ENCODE measurements around the gene MEOX1.

MEOX1 gene

DNA sequence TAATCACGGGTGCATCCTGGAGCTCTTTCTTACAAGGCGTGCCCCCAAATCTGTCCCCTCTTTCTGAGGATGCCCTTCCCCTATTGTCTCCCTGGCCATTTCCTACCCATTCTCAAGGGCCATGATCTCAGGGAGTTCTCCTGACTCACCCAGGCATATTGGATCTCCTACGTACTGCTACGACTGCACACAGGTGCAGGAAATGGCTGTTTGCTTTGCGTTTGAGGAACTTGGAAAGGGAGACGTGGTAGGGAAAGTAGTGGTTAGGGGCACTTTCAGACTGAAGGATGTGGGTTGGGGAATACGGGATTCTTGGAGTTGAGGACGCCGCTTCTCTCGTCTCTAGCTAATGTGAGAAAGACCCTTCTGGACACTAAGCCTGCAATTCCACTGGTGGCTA, 18.7 kb upstream of the MEOX1 start:
- no peak for DNase-seq

- DNase-seq: no peak
These were observed 18.2 kb upstream of the MEOX1 start for GRCh38 chr17:43679911-43680310.

- DNase-seq: no peak
These were observed 17.7 kb upstream of the MEOX1 start for GRCh38 chr17:43679401-43679800.

- DNase-seq: no peak
These were observed 14.7 kb upstream of the MEOX1 start for GRCh38 chr17:43676471-43676870.

DNA sequence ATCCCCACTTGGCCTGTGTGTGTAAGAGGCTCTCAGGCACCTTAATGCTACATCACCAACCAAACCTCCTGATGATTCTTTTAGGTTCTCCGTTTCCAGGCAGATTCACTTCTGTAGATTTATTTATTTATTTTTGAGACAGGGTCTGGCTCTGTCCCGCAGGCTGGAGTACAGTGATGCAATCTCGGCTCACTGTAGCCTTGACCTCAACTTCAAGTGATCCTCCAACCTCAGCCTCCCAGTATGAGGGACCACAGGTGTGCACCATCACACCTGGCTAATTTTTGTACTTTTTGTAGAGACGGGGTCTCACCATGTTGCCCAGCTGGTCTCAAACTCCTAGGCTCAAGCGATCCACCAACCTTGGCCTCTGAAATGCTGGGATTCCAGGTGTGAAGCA, 12.7 kb upstream of the MEOX1 start:
- DNase-seq: no peak

DNA sequence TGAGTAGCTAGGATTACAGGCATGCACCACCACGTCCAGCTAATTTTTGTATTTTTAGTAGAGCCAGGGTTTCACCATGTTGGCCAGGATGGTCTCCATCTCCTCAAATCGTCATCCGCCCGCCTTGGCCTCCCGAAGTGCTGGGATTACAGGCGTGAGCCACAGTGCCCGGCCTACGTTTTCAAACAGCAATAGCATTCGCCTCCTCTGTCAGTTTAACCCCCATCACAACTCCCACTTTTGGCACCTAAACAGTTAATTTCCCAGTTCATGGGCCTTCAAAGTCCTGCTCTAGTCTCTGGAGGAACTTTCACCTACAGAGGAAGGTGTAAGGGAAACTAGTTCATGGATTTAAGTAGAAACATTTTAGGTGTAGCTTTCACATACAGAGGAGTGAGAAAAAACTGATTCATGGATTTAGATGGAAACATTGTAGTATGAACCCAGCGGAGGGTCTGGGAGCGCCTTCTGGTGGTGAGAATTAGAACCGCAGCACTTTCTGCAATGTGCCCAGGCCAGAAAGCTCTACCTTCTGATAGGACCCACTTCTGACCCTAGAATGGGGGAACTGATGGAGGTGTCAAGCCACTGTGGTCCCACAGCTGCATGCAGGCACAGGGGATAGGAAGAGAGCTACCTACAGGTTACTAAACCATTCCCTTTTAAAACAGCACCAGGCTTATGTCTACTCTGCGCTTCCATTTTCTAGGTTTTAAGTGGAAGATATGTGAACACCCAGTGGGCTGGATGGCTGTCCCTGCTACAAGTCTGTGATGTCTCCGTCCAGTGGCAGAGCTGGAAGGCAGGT, 12.0 kb upstream of the MEOX1 start:
- DNase-seq: peak in 40 of 56 donors; percentile 2 to 82 (median 38)

DNA sequence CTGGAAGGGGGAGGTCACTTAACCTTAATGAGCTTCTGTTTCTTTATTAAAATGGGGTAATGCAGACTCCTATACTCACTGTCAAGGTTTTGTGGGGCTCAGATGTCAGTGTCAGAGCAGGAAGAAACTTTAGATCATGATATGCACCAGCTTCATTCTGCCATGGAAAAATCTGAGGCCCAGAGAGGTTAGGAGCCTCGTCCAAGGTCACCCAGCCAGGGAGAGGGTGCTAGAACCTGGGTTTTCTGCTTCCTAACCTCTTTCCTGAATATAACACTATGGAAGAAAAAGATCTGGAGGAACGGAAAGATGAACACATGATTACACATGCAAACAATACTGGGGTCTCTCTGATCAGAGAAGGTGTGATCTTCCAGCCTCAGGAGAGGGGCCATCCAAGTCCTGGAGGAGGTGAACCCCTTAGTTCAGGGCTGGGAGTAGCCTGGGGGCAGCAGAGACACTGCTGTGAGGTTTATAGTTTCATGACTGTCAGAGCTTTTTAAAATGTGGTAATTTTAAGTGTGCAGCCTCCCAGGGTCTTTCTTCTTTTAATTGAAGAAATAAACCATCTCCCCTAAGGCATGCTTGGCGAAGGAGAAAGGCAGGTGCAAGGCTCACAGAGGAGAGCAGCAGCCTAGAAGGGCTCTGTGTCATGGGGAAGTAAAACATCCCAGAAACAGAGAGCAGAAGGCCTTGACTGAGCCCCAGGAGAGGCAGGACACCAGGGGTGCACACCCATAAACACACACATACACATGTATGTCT, 10.2 kb upstream of the MEOX1 start:
- no peak for DNase-seq

DNA sequence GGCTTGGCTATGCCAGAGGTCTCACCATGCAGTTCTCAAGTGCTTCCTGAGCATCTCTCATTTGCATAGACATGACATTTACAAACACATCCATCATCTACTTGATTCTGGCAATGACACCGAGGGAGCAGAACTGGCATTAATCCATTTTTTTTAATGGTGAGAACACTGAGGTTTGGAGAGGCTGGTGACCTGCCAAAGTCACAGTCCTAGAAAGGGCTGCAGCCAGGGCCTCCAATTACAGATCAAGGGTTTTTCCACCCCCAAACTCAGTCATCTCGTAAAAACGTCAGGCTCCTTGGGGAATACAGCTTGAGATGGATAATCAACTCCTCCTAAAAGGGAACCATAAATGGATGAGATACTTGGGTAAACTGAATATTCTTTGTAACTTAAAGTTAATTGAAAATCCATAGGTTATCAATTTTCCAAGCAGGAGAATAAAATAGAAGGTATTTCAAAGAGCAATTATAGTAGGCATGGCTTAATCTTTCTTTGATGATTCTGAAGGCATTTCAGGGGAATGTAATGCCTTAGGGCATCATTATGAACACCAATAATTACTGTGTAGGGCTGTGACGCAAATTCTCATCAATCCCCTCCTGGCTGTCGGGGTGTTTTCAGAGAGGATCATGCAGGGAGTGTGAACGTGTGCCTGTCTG, 9.4 kb upstream of the MEOX1 start:
- peak in 8 of 56 donors; percentile 3 to 15 (median 4) for DNase-seq

- no peak for DNase-seq
These were observed 8.9 kb upstream of the MEOX1 start for GRCh38 chr17:43670645-43671030.

DNA sequence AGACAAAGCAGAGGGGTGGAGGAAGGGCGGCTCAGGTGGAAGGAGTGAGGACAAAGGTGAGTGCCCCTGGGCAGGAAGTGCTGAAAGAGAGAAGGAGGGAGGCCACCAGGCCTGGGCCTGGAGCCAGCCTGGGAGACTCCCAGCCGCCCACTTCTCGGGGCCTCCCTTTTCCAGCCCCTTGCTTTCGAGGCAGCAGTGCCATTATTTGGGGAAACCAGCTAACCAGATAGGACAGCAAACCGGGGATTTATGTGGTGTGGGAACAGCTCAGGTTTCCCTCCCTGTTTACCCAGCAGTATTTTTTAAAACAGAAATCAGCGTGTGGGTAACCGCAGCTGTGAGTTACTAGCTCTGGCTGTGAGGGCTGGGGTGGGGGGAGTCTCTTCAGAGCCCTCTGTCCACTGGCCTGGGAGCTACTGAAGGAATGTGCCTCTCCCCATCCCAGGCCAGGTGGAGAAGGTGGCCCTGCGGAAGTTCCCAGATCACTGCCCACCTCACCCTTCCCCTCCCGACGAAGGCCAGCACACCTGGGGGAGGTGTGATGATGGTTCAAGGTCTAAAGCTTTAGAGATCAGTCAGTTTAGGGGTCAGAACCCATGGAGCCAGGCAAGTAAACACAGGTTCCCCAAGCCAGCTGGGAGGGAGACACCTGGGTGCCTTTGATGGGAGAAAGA, 8.4 kb upstream of the MEOX1 start:
- DNase-seq: no peak

DNA sequence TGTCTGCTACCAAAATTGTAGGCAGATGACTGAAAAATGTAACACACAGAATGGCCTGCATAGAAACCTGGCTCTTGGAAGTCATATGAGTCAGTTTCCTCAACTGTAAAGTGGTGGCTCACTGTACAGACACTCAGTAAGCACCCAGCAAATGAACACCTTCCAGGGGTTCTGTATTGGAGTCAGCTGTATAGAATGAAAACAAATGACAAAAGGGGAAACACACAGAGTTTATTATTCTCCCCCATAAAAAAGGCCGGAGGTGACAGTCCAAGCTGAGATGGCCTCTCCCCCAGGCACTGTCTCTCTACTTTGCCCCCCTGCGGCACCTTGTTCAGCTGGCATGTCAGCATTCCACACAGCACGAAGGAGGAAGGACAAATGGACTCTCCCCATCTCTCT, 6.2 kb upstream of the MEOX1 start:
- DNase-seq: no peak

- DNase-seq: no peak
These were observed 5.8 kb upstream of the MEOX1 start for GRCh38 chr17:43667506-43667905.

DNA sequence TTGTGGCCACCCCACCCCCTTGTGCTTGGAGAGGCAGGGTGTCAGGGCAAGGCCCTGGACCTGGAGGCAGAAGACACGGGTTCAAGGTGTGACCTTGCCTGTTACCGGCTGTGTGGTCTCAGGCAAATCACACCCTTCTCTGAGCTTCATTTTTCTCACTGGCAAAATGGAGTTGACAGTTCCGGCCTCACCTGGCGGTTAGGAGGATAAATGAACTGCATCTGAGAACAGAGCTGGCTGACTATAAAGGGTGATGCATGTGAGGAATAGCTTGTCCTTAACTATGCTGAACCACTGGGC, 4.2 kb upstream of the MEOX1 start:
- no peak for DNase-seq

GRCh38 chr17:43665084-43665936, 3.6 kb upstream of the MEOX1 start:
- DNase-seq: no peak

GRCh38 chr17:43664096-43664495, 2.4 kb upstream of the MEOX1 start:
- DNase-seq: no peak

DNA sequence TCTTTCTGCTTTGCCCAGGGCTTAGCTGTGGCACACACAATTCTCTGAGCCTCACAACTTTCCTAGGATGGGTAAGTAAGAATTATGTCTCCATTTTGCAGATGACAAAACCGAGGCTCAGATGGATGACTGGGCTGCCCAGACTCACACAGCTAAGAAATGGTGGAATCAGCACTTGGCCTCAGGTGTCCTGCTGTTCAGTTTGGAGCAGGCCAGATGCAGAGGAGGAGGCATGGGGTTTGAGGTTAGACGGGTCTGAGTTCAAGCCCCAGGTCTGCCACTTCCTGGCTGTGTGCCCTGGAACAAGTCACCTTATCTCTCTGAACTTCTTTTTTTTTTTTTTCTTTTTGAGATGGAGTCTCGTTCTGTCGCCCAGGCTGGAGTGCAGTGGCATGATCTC, 1.7 kb upstream of the MEOX1 start:
- DNase-seq: no peak

DNA sequence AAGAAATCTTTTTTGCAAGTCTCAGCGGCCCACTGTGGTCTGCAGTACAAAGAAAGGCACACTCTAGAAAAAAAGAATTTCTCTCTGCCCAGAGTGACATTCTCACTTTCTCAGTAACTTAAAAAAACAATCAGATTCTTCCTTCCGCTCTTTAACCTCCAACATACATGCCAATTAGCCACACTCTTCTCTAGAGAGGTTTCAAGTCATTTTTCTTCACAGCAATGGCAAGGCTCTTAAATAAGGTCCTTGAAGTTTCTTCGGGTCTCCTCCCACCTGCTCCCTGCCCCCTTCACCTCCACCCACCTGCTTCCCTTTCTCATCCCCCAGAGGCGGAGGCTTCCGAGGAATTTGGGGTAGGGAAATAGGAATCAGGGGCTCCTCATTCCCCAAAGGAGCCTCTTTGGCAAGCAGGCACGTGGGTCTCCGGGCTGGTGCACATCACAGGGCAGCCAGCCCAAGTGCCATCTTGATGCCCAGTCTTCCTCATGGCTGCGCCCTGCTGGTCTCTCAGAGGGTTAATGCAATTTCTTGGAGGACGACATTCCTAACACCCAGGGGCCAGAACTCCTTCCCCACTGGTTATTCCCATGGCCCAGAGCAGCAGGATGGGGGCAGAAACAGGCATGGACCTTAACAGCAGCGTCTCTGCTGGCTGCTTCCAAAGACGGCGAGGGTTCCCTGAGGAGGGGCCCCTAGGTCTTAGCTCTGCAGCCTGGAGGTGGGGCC, 855 bp upstream of the MEOX1 start:
- no peak for DNase-seq

- DNase-seq: no peak
These were observed 767 bp downstream of the MEOX1 start for GRCh38 chr17:43660816-43661493.

DNA sequence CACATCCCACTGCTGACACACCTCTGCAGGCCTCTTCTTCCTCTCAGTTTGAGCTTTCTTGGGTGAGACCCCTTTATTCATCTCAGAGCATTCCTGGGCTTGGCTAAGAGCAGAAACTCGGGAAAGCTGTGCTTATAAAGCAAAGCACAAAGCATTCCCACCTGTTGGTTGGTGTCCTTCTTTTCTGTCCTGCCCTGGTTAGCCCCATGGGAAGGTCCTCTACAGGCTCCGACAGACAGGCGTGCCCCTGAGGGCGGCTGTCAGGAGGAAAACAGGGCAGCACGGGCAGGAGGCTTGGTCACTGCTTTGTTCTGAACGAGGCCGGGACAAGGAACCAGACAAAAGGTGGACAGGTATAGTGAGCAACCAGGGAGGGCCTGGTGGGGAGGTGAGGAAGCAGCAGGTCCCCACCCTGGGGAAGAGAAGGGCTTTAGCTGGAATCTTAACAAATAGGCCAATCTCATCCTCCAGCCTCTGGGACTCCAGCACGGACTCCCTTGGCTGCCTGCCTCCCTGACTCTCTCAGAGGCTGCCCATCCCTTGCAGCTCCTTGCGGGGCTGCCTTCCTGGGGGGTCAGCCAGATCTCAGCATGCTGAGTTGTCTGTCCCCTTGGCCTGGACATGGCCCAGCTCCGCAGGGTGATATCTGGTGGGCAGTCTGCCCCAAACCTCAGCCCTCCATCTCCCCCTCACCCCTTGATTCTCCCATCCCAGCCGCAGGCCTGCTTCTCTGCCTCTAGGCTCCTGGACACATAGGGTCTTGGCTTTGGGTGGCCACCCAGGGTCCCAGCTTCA, 1.7 kb downstream of the MEOX1 start:
- DNase-seq: no peak
